BE2C (cell line): ENCODE data around the gene NR4A1.

Experiments
- DNase-seq: peaks from one replicate; pipeline ENCODE4 v3.0.0-alpha.2; 2020
- H3K27me3 ChIP-seq: fragments of 250-450 bp; sonication (Bioruptor Pico); 2 replicates; pipeline ENCODE4 v1.5.1; 2020; ENCODE audit warnings: mild to moderate bottlenecking
- H3K36me3 ChIP-seq: fragments of 250-450 bp; sonication (Bioruptor Pico); 2 replicates; pipeline ENCODE4 v1.5.1; 2020; ENCODE audit warnings: mild to moderate bottlenecking
- H3K4me1 ChIP-seq: fragments of 250-450 bp; sonication (Bioruptor Pico); 2 replicates; pipeline ENCODE4 v1.5.1; 2020
- H3K4me3 ChIP-seq: 2 replicates; pipeline ENCODE4 v1.5.1; 2011; ENCODE audit warnings: low read depth, low read length
- H3K9me3 ChIP-seq: fragments of 250-450 bp; sonication (Bioruptor Pico); 2 replicates; pipeline ENCODE4 v1.5.1; 2020
- CTCF ChIP-seq: IDR thresholded peaks from 2 replicates; pipeline ENCODE4 v1.5.1; 2012; ENCODE audit warnings: mild to moderate bottlenecking, low read depth, low read length

NR4A1 gene

GRCh38 chr12:52010152-52010622, 41.1 kb upstream of the NR4A1 start:
- Histone ChIP-seq H3K4me3 (peak overlapping the region; percentile 28), H3K27me3 (no peaks in the 10 kb centered on the region), H3K4me1 (peaks cover 28% of the 10 kb centered on the region), H3K9me3 (no peaks in the 10 kb centered on the region), H3K36me3 (no peaks in the 10 kb centered on the region; the same call in none of the 2 replicates)
- TF ChIP-seq CTCF: no peak
- DNase-seq: peak; percentile 94

GRCh38 chr12:52010692-52011601, 40.3 kb upstream of the NR4A1 start:
- DNase-seq: peak; percentile 79
- TF ChIP-seq CTCF: no peak
- Histone ChIP-seq H3K27me3 (no peaks in the 10 kb centered on the region), H3K9me3 (no peaks in the 10 kb centered on the region), H3K4me3 (peak overlapping the region; percentile 28), H3K36me3 (no peaks in the 10 kb centered on the region; the same call in none of the 2 replicates), H3K4me1 (peaks cover 25% of the 10 kb centered on the region)

GRCh38 chr12:52011602-52012214, 39.5 kb upstream of the NR4A1 start:
- no peaks in the 10 kb centered on the region for H3K27me3 ChIP-seq
- H3K9me3 ChIP-seq: no peaks in the 10 kb centered on the region

GRCh38 chr12:52013626-52014310, 37.5 kb upstream of the NR4A1 start:
- no peaks in the 10 kb centered on the region; the same call in none of the 2 replicates for H3K36me3 ChIP-seq
- H3K4me3 ChIP-seq: no peak overlapping the region
- H3K9me3 ChIP-seq: no peaks in the 10 kb centered on the region
- DNase-seq: no peak
- TF ChIP-seq CTCF: no peak
- no peaks in the 10 kb centered on the region for H3K27me3 ChIP-seq
- H3K4me1 ChIP-seq: peaks cover 20% of the 10 kb centered on the region

More at GRCh38 chr12:52011602-52012214, 39.5 kb upstream of the NR4A1 start:
- no peak overlapping the region for H3K4me3 ChIP-seq
- no peaks in the 10 kb centered on the region; the same call in none of the 2 replicates for H3K36me3 ChIP-seq
- peaks cover 20% of the 10 kb centered on the region for H3K4me1 ChIP-seq
- no peak for TF ChIP-seq CTCF
- no peak for DNase-seq

GRCh38 chr12:52014567-52015530, 36.4 kb upstream of the NR4A1 start:
- no peaks in the 10 kb centered on the region for H3K27me3 ChIP-seq
- H3K4me3 ChIP-seq: no peak overlapping the region
- no peaks in the 10 kb centered on the region for H3K9me3 ChIP-seq
- H3K36me3 ChIP-seq: no peaks in the 10 kb centered on the region; the same call in none of the 2 replicates
- no peak for DNase-seq
- no peak for TF ChIP-seq CTCF
- H3K4me1 ChIP-seq: peaks cover 12% of the 10 kb centered on the region
